Gastroesophageal sphincter (tissue), 3 donors: ENCODE data around the gene PPP1R12C.

ENCODE experiments used
- CTCF ChIP-seq, 4 experiments: fragments of 200-600 bp in 2 of 4; fragments of 450-650 bp in 2 of 4; sonication (generic) in 1 of 4; IDR thresholded peaks; one replicate each; pipeline ENCODE4 v1.5.1; 2017 to 2019; ENCODE audit warnings: antibody characterized with exemption in 4 of 4, mild to moderate bottlenecking in 2 of 4, moderate library complexity in 2 of 4
- EP300 ChIP-seq: sonication (generic); formaldehyde crosslinking; IDR thresholded peaks from one replicate; pipeline ENCODE4 v1.6.1; 2017; ENCODE audit warnings: antibody characterized with exemption, mild to moderate bottlenecking
- POLR2A ChIP-seq, 2 donors: fragments of 450-650 bp; IDR thresholded peaks; one replicate each; pipeline ENCODE4 v1.6.1; 2017; ENCODE audit warnings: antibody characterized with exemption in 2 of 2, mild to moderate bottlenecking in 2 of 2, moderate library complexity in 1 of 2
- POLR2AphosphoS5 ChIP-seq: sonication (generic); formaldehyde crosslinking; IDR thresholded peaks from one replicate; pipeline ENCODE4 v1.6.1; 2017; ENCODE audit warnings: antibody characterized with exemption

GRCh38 chr19:55067869-55068268, 49.6 kb downstream of the PPP1R12C start:
- TF ChIP-seq CTCF (IDR thresholded peaks at IDR 0.05): no peak
- no peak for TF ChIP-seq POLR2A (IDR thresholded peaks at IDR 0.05)
- no peak for TF ChIP-seq POLR2AphosphoS5
- TF ChIP-seq EP300: no peak
